Measurements from ENCODE around the gene NFYC. TPM values are rescaled to one million over a fixed set of nuclear protein-coding genes. Genes with fewer than 3 reads are reported as not detected.

NFYC gene
- polyA plus RNA-seq, 4 donors, result 71.0 to 113 (median 96.5) TPM

GRCh38 chr1:40817791-40818263 lies 126.3 kb downstream of the NFYC start:
- no peak for DNase-seq (ENCODE audit: low read depth in 4 of 4, low spot score in 3 of 4)

- DNase-seq (ENCODE audit: low read depth in 4 of 4, low spot score in 3 of 4), result no peak
Measured at GRCh38 chr1:40818264-40818961, 126.9 kb downstream of the NFYC start.

DNA sequence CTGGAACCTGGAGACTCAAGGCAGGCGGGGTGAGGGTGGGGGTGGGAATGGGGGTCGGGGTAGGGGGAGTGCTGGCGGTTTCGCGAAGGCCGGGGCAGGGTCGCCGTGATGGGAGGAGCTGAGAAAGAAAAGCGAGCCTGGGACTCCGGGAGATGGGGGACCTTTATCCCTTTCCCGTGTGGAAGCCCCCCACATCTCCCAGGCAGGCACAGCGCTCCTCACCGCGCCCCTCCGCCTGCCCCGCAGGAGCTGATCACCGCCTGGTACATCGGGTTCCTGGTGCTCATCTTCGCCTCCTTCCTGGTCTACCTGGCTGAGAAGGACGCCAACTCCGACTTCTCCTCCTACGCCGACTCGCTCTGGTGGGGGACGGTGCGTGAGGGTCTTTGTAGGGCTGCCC lies 127.6 kb downstream of the NFYC start:
- DNase-seq (ENCODE audit: low read depth in 4 of 4, low spot score in 3 of 4), result no peak

- no peak for DNase-seq (ENCODE audit: low read depth in 4 of 4, low spot score in 3 of 4)
Measured at GRCh38 chr1:40820251-40820797, 128.8 kb downstream of the NFYC start.

Other genes starting within 250 kb of the NFYC start
- 1 to 10 TPM; 5.7 to 6.8 (median 6.0) TPM for gene ZFP69B, start 241.2 kb upstream of the NFYC start, polyA plus RNA-seq (ENCODE audit: insufficient read length in 4 of 4)
- 1 to 10 TPM; 6.3 to 9.4 (median 8.2) TPM for gene ZFP69, start 214.4 kb upstream of the NFYC start, polyA plus RNA-seq (ENCODE audit: insufficient read length in 4 of 4)
- 10 to 100 TPM; 11.5 to 14.5 (median 12.8) TPM for gene EXO5, start 182.9 kb upstream of the NFYC start, polyA plus RNA-seq (ENCODE audit: insufficient read length in 4 of 4)
- gene ZNF684, start 160.1 kb upstream of the NFYC start, polyA plus RNA-seq (ENCODE audit: insufficient read length in 4 of 4), result 10 to 100 TPM in 3 of 4 donors, 1 to 10 TPM in 1; 6.5 to 12.8 (median 10.9) TPM
- 1 to 10 TPM; 1.4 to 2.8 (median 1.6) TPM for gene RIMS3, start 26.0 kb upstream of the NFYC start, polyA plus RNA-seq (ENCODE audit: insufficient read length in 4 of 4)
- 1 to 10 TPM; 1.3 to 2.9 (median 1.7) TPM for gene KCNQ4, start 92.1 kb downstream of the NFYC start, polyA plus RNA-seq (ENCODE audit: insufficient read length in 4 of 4)
- 1 to 10 TPM; 2.6 to 6.3 (median 3.8) TPM for gene CITED4, start 170.7 kb downstream of the NFYC start, polyA plus RNA-seq (ENCODE audit: insufficient read length in 4 of 4)

All from left renal pelvis (tissue), 4 donors.